ENCODE results near the gene ECE1. TPM values are rescaled to one million over a fixed set of nuclear protein-coding genes. Genes with fewer than 3 reads are reported as not detected.

ECE1 gene
- total and polyA plus RNA-seq, 9 of the 15 experiments (the other 6 are each of a cell fraction or from before 2014, with no cell fraction given) = 0.56 to 34.8 (median 11.0) TPM

- TF ChIP-seq ATF3 (IDR thresholded peaks at IDR 0.05) (no peak), ATF3 (CRISPR knock-in tag; conservative IDR thresholded peaks at IDR 0.05) (peak; percentile 48; the same call in 1 of the 2 replicates), ARID1B (IDR thresholded peaks at IDR 0.05) (peak; percentile 40), SMAD4 (CRISPR knock-in tag; conservative IDR thresholded peaks at IDR 0.05) (peak; percentile 65), JUN (IDR thresholded peaks at IDR 0.05; ENCODE audit: borderline replicate concordance, low read depth, low read length) (no peak; the same call in 1 of the 2 replicates), JUN (CRISPR knock-in tag; IDR thresholded peaks at IDR 0.05; ENCODE audit: borderline replicate concordance) (no peak), LARP7 (IDR thresholded peaks at IDR 0.05) (no peak), ZNF551 (CRISPR knock-in tag; IDR thresholded peaks at IDR 0.05) (no peak), BRD4 (IDR thresholded peaks at IDR 0.05) (no peak), ZC3H11A (IDR thresholded peaks at IDR 0.05; ENCODE audit: low read depth, low read length) (no peak), ZNF696 (CRISPR knock-in tag; conservative IDR thresholded peaks at IDR 0.05) (no peak), MECOM (CRISPR knock-in tag; IDR thresholded peaks at IDR 0.05) (0 out of 2 replicates have a peak, but pooled peaks have one; percentile 55), CREB5 (CRISPR knock-in tag; IDR thresholded peaks at IDR 0.05) (no peak), POLR2AphosphoS2 (IDR thresholded peaks at IDR 0.05; ENCODE audit: low read length) (no peak; the same call in 1 of the 2 replicates), XRCC5 (IDR thresholded peaks at IDR 0.05; ENCODE audit: low read depth, low read length) (no peak), MLLT1 (IDR thresholded peaks at IDR 0.05) (0 out of 4 replicates have a peak, but pooled peaks of 1 of the 2 experiments have one; percentile 13), PHF8 (IDR thresholded peaks at IDR 0.05; ENCODE audit: borderline replicate concordance, low read length) (peak; percentile 79), MTF1 (CRISPR knock-in tag; IDR thresholded peaks at IDR 0.05; ENCODE audit: borderline replicate concordance) (no peak), NR3C1 (CRISPR knock-in tag; IDR thresholded peaks at IDR 0.05) (no peak), ZBTB12 (CRISPR knock-in tag; IDR thresholded peaks at IDR 0.05) (peak; percentile 27; the same call in 1 of the 2 replicates), SRSF1 (IDR thresholded peaks at IDR 0.05; ENCODE audit: low read depth, low read length) (no peak), PREB (CRISPR knock-in tag; IDR thresholded peaks at IDR 0.05) (no peak), TCF3 (CRISPR knock-in tag; IDR thresholded peaks at IDR 0.05) (no peak)
These were observed 113.4 kb downstream of the ECE1 start, which contains the start of gene EIF4G3 (continued) for GRCh38 chr1:21176586-21177555.
